ENCODE data around the gene TNRC18.

The TNRC18 gene

GRCh38 chr7:5451391-5451790, 27.8 kb upstream of the TNRC18 start:
- DNase-seq: no peak

- DNase-seq: peak; percentile 81
Measured at GRCh38 chr7:5450549-5451327, 27.1 kb upstream of the TNRC18 start.

GRCh38 chr7:5448378-5449037, 24.9 kb upstream of the TNRC18 start:
- no peak for DNase-seq

GRCh38 chr7:5445981-5446594, 22.5 kb upstream of the TNRC18 start:
- DNase-seq: no peak

GRCh38 chr7:5443678-5444077, 20.0 kb upstream of the TNRC18 start:
- DNase-seq: peak; percentile 82

- peak; percentile 45 for DNase-seq
Measured at GRCh38 chr7:5442757-5443305, 19.2 kb upstream of the TNRC18 start.

- no peak for DNase-seq
Measured at GRCh38 chr7:5441840-5442503, 18.3 kb upstream of the TNRC18 start.

- no peak for DNase-seq
Measured at GRCh38 chr7:5439572-5440496, 16.2 kb upstream of the TNRC18 start.

- DNase-seq: no peak
Measured at GRCh38 chr7:5439209-5439571, 15.6 kb upstream of the TNRC18 start.

- no peak for DNase-seq
Measured at GRCh38 chr7:5437987-5438386, 14.4 kb upstream of the TNRC18 start.

GRCh38 chr7:5437348-5437892, 13.8 kb upstream of the TNRC18 start:
- DNase-seq: no peak

GRCh38 chr7:5436003-5436678, 12.5 kb upstream of the TNRC18 start:
- DNase-seq: no peak

GRCh38 chr7:5435291-5436002, 11.8 kb upstream of the TNRC18 start:
- DNase-seq: no peak

GRCh38 chr7:5433181-5433580, 9.5 kb upstream of the TNRC18 start:
- no peak for DNase-seq

- no peak for DNase-seq
Measured at GRCh38 chr7:5432691-5433090, 9.1 kb upstream of the TNRC18 start.

- DNase-seq: no peak
Measured at GRCh38 chr7:5431560-5432015, 8.0 kb upstream of the TNRC18 start.

- no peak for DNase-seq
Measured at GRCh38 chr7:5430612-5430947, 6.9 kb upstream of the TNRC18 start.

GRCh38 chr7:5429857-5430611, 6.4 kb upstream of the TNRC18 start:
- peak; percentile 90 for DNase-seq

- DNase-seq: peak; percentile 65
Measured at GRCh38 chr7:5429253-5429856, 5.7 kb upstream of the TNRC18 start.
